ENCODE results near the gene LMAN1.

Gene LMAN1

DNA sequence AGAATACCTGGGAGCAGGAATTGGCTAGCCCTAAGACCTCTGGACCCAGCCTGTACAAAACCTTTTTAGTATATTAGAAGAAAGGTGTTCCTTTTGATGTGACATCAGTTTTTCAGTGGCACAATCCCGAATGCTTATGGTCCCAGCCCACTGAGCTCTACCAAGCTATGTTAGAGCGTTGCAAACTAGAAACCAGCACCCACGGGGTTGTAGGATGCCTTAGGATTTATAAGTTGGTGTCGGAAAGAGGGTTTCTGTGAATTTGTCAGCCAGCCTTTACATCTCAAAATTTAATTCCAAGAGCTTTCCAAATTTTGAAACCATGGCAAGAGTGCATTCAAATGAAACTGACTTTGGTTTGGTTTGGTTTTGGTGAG lies 499 bp upstream of the LMAN1 start:
- no peak for DNase-seq (ENCODE audit: low read depth)

DNA sequence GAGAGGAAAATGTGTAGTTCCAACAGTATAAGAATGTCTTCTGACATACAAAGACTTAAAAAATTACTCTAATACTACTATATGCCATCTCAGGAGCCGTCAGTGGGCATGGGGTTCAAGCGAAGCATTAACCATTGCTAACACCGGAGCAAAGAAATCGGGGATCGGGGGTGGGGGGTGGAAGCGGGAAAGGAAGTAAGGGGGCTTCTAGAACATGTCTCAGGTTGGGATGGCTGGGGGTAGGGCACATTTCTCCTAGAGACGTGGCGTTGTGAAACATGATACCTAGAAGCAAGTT lies 702 bp downstream of the LMAN1 start:
- no peak for DNase-seq (ENCODE audit: low read depth)

GRCh38 chr18:59357928-59358327 lies 1.1 kb downstream of the LMAN1 start:
- no peak for DNase-seq (ENCODE audit: low read depth)

DNA sequence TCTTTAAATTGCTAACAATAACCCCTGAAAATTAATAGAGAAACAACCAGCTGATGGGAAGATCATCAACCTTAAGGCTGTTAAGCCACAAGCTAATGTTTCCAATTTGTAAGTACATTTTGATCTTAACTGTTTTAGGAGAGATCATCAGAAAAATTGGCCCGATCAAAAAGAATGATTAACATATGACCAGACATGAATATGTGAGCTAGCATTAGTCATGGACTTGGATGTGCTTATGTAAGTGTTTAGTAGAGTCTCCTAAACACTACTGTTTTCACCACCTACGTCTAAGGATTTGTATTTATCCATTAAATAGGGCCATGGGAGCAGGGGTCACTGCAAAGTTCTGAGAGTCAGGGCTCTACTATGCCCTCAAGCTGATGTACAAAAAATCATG lies 4.3 kb downstream of the LMAN1 start:
- no peak for DNase-seq (ENCODE audit: low read depth)

- no peak for DNase-seq (ENCODE audit: low read depth)
Measured at GRCh38 chr18:59353079-59353680, 5.9 kb downstream of the LMAN1 start.

DNA sequence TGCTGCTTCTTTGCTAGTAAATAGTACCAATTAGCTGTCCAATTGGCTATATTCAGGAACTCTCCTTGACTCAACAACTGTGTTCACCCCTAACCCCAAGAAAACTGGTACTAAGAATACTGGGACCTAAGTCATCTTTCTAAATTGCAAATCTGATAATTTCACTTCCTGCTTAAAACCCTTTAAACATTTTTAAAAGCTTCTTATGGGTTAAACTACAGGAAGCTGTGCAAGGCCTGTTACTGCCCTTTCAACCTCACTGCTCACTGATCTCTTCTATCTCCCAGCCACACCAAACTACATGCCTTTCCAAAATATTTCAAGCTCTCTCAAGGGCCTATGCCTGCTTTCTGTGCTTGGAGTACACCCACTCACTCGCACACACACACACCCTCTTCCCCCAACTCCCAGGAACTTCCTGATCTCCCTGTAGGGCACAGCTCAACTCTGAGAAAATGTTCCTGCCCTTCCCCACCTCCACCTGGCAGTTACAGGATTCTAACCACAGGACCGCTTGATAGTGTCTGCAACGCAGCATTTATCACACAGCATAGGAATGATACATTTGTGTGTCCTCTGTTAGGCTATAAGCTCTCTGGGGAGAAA lies 6.7 kb downstream of the LMAN1 start:
- DNase-seq (ENCODE audit: low read depth) = no peak

- DNase-seq (ENCODE audit: low read depth) = no peak
Measured at GRCh38 chr18:59345556-59345955, 13.5 kb downstream of the LMAN1 start.

- no peak for DNase-seq (ENCODE audit: low read depth)
Measured at GRCh38 chr18:59344996-59345395, 14.1 kb downstream of the LMAN1 start.

DNA sequence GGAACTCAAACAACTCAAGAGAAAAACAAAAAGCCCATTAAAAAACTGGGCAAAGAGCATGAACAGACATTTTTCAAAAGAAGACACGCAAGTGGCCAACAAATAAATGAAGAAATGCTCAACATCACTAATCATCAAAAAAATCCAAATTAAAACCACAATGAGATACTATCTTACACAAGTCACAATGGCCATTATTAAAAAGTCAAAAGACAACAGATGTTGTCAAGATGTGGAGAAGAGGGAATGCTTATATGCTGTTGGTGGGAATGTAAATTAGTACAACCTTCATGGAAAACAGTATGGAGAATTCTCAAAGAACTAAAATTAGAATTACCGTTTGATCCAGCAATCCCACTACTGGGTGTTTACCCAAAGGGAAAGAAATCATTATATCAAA lies 15.1 kb downstream of the LMAN1 start:
- no peak for DNase-seq (ENCODE audit: low read depth)

- no peak for DNase-seq (ENCODE audit: low read depth)
Measured at GRCh38 chr18:59340817-59341216, 18.2 kb downstream of the LMAN1 start.

- no peak for DNase-seq (ENCODE audit: low read depth)
Measured at GRCh38 chr18:59340312-59340711, 18.8 kb downstream of the LMAN1 start.

GRCh38 chr18:59332986-59333385 lies 26.1 kb downstream of the LMAN1 start:
- no peak for DNase-seq (ENCODE audit: low read depth)

- DNase-seq (ENCODE audit: low read depth) = no peak
Measured at GRCh38 chr18:59328683-59329082, 30.4 kb downstream of the LMAN1 start.

DNA sequence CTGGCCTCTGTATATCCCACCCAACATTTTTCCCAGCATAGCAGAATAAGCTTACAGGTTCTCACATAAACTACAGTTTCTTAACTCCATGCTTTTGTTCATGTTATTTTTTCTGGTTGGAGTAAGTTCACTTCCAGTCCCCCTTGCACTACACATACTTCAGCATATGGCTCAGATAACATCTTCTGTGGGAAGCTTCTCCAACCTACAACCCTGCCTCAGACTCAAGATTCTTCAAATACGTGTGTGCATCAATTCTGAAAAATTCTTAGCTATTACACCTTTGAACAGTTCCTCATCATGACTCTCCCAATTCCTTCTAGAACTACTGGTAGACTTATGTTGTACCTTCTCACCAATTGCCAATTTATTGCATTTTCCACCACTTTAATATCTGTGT lies 33.1 kb downstream of the LMAN1 start:
- DNase-seq (ENCODE audit: low read depth) = no peak

DNA sequence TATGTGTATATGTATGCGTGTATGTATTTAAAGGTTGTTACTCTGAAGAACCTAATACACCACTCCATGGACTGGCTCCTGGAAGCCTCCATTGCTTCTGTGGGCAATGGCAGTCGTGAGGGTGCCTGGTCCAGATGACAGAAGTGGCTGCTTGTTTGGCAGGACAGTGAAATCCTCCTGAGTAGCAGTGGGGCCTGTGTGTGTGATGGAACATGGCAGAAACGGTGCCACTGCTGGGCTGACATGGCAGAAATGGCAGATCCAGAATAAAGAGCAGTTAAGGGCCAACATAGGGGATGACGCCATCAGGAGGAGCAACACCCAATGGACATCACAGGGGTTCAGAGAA lies 34.5 kb downstream of the LMAN1 start:
- DNase-seq (ENCODE audit: low read depth) = no peak

DNA sequence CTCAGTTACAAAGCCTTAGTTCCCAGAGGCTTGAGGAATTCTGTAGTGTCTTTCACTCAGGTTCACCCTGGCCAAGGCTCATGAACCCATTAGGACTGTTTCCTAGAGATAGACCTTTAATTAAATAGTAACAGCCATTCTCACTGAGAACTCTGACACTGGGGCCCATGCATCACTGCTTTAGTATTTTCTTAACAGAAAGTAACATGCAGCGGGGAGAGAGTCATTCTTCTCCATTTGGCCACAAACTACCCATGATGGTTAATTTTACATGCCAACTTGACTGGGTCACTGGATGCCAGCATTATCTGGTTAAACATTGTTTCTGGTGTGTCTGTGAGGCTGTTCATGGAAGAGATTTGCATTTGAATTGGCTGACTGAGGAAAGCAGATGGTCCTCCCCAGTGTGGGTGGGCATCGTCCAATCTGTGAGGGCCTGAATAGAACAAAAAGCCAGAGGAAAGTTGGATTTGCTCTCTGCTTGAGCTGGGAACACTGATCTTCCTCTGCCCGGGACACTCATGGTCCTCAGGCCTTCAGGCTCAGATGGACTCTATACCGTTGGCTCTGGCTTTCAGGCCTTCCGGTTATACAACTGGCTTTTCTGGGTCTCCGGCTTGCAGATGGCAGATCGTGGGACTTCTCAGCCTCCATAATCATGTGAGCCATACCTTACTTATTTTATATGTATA lies 35.0 kb downstream of the LMAN1 start:
- no peak for DNase-seq (ENCODE audit: low read depth)

DNA sequence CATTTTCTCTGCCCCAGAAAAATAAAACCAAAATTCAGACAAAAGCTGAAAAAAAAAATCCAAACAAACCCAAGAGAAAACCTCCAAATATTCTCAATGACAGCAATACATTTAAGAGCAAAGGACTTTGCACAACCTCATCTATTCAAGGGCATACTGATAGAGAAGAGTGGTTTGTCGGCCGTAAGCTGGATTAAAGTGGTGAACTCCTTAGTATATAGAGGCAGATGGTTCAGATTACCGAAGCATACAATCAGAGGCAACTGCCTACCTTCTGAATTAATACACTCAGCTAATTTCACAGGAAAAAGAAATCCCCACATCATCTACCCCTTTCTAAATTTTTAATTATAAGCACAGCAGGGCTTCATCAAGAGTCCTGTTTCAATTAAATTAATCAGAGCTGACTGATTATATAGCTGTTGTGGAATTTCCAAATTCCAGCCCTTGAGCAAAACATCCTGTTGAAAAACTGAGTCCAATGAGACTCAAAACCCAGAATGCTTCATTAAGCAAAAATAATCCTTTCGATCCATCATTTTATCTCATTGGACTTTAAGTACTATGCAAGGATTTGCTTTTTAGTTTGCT lies 40.5 kb downstream of the LMAN1 start, which contains the start of gene CPLX4:
TSS of gene CPLX4 (minus strand) at position 190 of the 591 bp plus-strand sequence. CDS start at position 3, 187 bp downstream.
- no peak for DNase-seq (ENCODE audit: low read depth)

- no peak for DNase-seq (ENCODE audit: low read depth)
Measured at GRCh38 chr18:59311631-59312030, 47.4 kb downstream of the LMAN1 start.

GRCh38 chr18:59308938-59309260 lies 50.2 kb downstream of the LMAN1 start:
- no peak for DNase-seq (ENCODE audit: low read depth)

GRCh38 chr18:59308248-59308937 lies 50.7 kb downstream of the LMAN1 start:
- peak; percentile 61 for DNase-seq (ENCODE audit: low read depth)

DNA sequence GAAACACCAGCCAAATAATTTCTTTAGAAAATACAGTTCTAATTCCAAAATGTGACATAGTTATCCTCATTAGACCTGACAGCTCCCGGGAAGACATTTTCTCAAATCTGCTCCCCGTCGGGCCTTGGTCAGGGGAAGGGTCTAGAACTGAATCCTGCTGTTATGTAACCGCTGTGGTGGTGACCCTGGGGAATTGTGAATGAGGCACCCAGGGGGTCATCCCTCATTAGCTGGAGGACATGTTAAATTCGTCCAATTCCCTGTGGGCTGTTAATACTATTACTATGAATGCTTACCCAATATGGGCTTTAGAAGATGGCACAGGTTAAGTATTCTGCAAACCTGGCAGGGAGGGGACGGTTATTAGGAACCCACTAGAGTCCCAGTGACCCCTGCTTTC lies 52.4 kb downstream of the LMAN1 start:
- DNase-seq (ENCODE audit: low read depth) = no peak

DNA sequence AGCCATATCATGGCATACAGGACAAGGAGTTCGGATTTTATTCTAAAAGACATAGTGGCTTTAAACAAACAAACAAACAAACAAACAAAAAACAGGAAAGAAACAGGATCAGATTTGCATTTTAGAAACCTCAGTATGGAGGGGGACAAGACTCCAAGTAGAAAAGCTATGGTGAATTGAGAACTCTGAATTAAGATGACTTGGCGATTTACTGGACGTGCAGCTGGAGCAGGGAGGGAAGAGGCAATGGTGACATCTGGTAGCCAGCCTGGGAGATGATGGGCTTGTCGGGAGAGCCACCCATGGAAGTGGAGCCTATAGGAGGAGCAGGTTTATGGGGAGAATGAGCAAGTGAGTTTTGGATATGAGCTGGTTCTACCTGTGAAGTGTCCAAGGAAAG lies 53.8 kb downstream of the LMAN1 start:
- no peak for DNase-seq (ENCODE audit: low read depth)

- DNase-seq (ENCODE audit: low read depth) = no peak
Measured at GRCh38 chr18:59303656-59304195, 55.3 kb downstream of the LMAN1 start.
